Measurements from ENCODE around the gene MYOZ1. TPM values are rescaled to one million over a fixed set of nuclear protein-coding genes. Genes with fewer than 3 reads are reported as not detected.

MYOZ1 gene
- polyA plus RNA-seq, 1 donor (not counting 4 experiments of a cell fraction or from before 2014, with no cell fraction given): not detected

DNA sequence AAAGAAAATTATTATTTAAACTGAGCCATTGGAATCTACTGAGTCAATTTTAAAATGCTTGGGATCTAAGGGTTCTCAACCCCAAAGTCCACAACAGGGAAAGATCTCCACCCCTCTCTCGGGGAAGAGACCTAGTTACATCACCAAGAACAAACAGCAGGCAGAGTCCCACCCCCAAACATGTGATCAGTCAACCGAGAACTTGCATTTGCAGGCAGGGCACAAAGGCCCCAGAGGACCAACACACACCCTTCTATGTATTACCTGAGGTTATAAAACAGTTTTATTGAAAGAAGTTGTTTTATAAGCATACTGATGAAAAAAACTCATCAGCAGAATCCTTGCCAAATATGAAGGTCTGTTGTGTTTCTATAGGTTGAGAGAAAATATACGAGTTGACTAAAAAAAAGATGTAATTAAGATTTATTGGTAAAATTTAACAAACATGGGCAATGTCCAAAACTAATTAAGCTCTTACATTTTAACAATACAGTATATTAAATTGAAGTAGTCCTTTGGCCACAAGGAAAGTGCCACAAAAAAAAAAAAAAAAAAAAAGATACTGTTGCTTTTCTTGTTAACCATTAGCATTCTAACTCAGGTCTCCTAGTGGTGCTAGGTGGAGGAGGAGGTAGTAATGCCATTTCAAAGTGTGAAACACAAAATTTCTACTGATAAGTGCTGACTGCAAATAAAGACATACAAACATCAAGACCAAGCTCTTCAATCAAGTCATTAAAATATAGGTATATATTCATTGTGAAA, 49.2 kb downstream of the MYOZ1 start:
- H3K9me3 ChIP-seq (ENCODE audit: control insufficient read depth, low read depth, low read length): no peaks in the 10 kb centered on the region
- FAIRE-seq: no peak
- dilution Hi-C loops (cut with MboI; ENCODE audit: extremely low pct_ligation_motif_present, low sequenced_read_pairs): no loop called here
- H3K27me3 ChIP-seq (ENCODE audit: control insufficient read depth, extremely low read depth, insufficient read depth, low read length): no peaks in the 10 kb centered on the region
- H3K79me2 ChIP-seq (ENCODE audit: control insufficient read depth, insufficient read depth, low read length): no peaks in the 10 kb centered on the region
- no peak overlapping the region for H2AFZ ChIP-seq (ENCODE audit: control insufficient read depth, low read length)
- H3K4me2 ChIP-seq (ENCODE audit: control insufficient read depth, extremely low read depth, insufficient read depth, low read depth, low read length): no peak overlapping the region
- no peak for DNase-seq (ENCODE audit: low read depth, low spot score)
- no peaks in the 10 kb centered on the region for H4K20me1 ChIP-seq (ENCODE audit: control insufficient read depth, extremely low read depth, insufficient read depth, low read length)
- no peak for TF ChIP-seq EZH2 (IDR thresholded peaks at IDR 0.05; ENCODE audit: low read length)
- TF ChIP-seq, protein P1, sequence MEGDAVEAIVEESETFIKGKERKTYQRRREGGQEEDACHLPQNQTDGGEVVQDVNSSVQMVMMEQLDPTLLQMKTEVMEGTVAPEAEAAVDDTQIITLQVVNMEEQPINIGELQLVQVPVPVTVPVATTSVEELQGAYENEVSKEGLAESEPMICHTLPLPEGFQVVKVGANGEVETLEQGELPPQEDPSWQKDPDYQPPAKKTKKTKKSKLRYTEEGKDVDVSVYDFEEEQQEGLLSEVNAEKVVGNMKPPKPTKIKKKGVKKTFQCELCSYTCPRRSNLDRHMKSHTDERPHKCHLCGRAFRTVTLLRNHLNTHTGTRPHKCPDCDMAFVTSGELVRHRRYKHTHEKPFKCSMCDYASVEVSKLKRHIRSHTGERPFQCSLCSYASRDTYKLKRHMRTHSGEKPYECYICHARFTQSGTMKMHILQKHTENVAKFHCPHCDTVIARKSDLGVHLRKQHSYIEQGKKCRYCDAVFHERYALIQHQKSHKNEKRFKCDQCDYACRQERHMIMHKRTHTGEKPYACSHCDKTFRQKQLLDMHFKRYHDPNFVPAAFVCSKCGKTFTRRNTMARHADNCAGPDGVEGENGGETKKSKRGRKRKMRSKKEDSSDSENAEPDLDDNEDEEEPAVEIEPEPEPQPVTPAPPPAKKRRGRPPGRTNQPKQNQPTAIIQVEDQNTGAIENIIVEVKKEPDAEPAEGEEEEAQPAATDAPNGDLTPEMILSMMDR (optimal IDR thresholded peaks at IDR 0.05 in 1 of 3, IDR thresholded peaks at IDR 0.05 in 1 of 3, conservative IDR thresholded peaks at IDR 0.05 in 1 of 3; ENCODE audit: extremely low read depth in 1 of 3, insufficient read depth in 2 of 3, low read length in 3 of 3): no peak
- H3K4me3 ChIP-seq (ENCODE audit: control insufficient read depth in 2 of 3, extremely low read depth in 1 of 3, insufficient read depth in 2 of 3, low read depth in 1 of 3, low read length in 3 of 3): no peak overlapping the region
- H3K9me1 ChIP-seq (ENCODE audit: control insufficient read depth, extremely low read depth, insufficient read depth, low read length): no peaks in the 10 kb centered on the region
- no peak overlapping the region for H3K9ac ChIP-seq (ENCODE audit: control insufficient read depth, extremely low read depth, insufficient read depth, low read length)
- no peak overlapping the region for H3K27ac ChIP-seq (ENCODE audit: control insufficient read depth, insufficient read depth, low read length)
- no peaks in the 10 kb centered on the region for H3K36me3 ChIP-seq (ENCODE audit: control insufficient read depth in 2 of 2, extremely low read depth in 1 of 2, insufficient read depth in 2 of 2, low read length in 2 of 2)
- peaks cover 10% of the 10 kb centered on the region for H3K4me1 ChIP-seq (ENCODE audit: control insufficient read depth, extremely low read depth, insufficient read depth, low read length)

GRCh38 chr10:73590881-73591799, 50.1 kb downstream of the MYOZ1 start, which contains the start of gene USP54:
Gene USP54 (minus strand): TSS chr10:73591342. CDS start chr10:73575658, 15,684 bp downstream.
- no peak for TF ChIP-seq EZH2 (IDR thresholded peaks at IDR 0.05; ENCODE audit: low read length)
- TF ChIP-seq, protein P1 (optimal IDR thresholded peaks at IDR 0.05 in 1 of 3, IDR thresholded peaks at IDR 0.05 in 1 of 3, conservative IDR thresholded peaks at IDR 0.05 in 1 of 3; ENCODE audit: extremely low read depth in 1 of 3, insufficient read depth in 2 of 3, low read length in 3 of 3): no peak
- Histone ChIP-seq H3K27me3 (ENCODE audit: control insufficient read depth, extremely low read depth, insufficient read depth, low read length) (no peaks in the 10 kb centered on the region), H3K9ac (ENCODE audit: control insufficient read depth, extremely low read depth, insufficient read depth, low read length) (no peak within 1 kb of the TSS), H3K4me3 (ENCODE audit: control insufficient read depth in 2 of 3, extremely low read depth in 1 of 3, insufficient read depth in 2 of 3, low read depth in 1 of 3, low read length in 3 of 3) (no peak within 1 kb of the TSS), H3K4me1 (ENCODE audit: control insufficient read depth, extremely low read depth, insufficient read depth, low read length) (peaks cover 18% of the 10 kb centered on the region), H3K79me2 (ENCODE audit: control insufficient read depth, insufficient read depth, low read length) (no peaks in the 10 kb centered on the region), H3K9me1 (ENCODE audit: control insufficient read depth, extremely low read depth, insufficient read depth, low read length) (no peaks in the 10 kb centered on the region), H3K27ac (ENCODE audit: control insufficient read depth, insufficient read depth, low read length) (peak within 1 kb of the TSS; percentile 34), H3K36me3 (ENCODE audit: control insufficient read depth in 2 of 2, extremely low read depth in 1 of 2, insufficient read depth in 2 of 2, low read length in 2 of 2) (no peaks in the 10 kb centered on the region), H3K9me3 (ENCODE audit: control insufficient read depth, low read depth, low read length) (no peaks in the 10 kb centered on the region), H3K4me2 (ENCODE audit: control insufficient read depth, extremely low read depth, insufficient read depth, low read depth, low read length) (peak within 1 kb of the TSS; percentile 46), H2AFZ (ENCODE audit: control insufficient read depth, low read length) (peak within 1 kb of the TSS; percentile 38), H4K20me1 (ENCODE audit: control insufficient read depth, extremely low read depth, insufficient read depth, low read length) (no peaks in the 10 kb centered on the region)
- FAIRE-seq (peak; percentile 79), DNase-seq (ENCODE audit: low read depth, low spot score) (no peak)
- dilution Hi-C loops (cut with MboI; ENCODE audit: extremely low pct_ligation_motif_present, low sequenced_read_pairs): no loop called here
